D721Med (cell line): ENCODE results near the gene ADAMTS9.

Source experiments
- DNase-seq: peaks from one replicate; pipeline ENCODE4 v3.0.0; 2011; ENCODE audit warnings: low spot score; ENCODE audit not compliant: insufficient read length
- FAIRE-seq: peaks from 2 replicates; lab custom pipeline; 2011; peaks lifted over from hg19 to GRCh38; lab: Jason Lieb, UNC
- TF ChIP-seq, protein P1 (sequence below): IDR thresholded peaks from 2 replicates; pipeline ENCODE4 v1.5.1; 2012; ENCODE audit warnings: mild to moderate bottlenecking, control low read depth; ENCODE audit not compliant: insufficient read depth; ENCODE audit errors: missing control alignments

ADAMTS9 gene

DNA sequence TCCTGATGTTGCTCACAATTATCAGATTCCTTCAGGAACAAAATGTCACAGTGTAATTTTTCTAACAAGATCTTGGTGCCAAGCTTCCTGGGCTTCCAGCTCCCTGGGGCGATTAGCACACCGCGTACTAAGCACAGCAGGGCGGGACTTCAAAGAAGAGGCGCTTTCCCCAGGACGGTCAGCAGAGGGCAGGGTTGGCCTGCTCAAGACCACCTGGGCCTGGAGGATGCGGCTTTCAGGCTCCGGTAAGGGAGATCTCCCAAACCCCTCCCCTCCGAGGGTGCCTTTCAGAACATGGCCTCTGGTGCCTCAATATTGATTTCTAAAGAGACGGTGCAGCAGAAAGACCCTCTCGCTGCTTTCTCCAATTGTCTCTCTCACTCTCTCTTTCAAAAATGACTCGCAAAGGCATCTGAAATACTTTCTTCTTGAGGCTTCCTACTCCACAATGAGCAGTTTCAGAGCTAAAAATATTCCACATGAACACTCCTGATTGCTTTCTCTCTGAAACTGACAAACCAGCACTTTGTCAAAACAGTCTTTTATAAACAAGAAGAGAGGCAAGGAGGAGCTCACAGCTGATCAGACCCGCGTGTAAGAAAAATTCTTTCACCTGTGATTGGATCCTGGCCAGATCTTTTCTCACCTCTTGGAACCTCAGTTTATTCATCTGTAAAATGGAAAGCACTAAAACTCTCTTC, 154.0 kb downstream of the ADAMTS9 start:
- DNase-seq (peak; percentile 27), FAIRE-seq (no peak)
- TF ChIP-seq, protein P1, sequence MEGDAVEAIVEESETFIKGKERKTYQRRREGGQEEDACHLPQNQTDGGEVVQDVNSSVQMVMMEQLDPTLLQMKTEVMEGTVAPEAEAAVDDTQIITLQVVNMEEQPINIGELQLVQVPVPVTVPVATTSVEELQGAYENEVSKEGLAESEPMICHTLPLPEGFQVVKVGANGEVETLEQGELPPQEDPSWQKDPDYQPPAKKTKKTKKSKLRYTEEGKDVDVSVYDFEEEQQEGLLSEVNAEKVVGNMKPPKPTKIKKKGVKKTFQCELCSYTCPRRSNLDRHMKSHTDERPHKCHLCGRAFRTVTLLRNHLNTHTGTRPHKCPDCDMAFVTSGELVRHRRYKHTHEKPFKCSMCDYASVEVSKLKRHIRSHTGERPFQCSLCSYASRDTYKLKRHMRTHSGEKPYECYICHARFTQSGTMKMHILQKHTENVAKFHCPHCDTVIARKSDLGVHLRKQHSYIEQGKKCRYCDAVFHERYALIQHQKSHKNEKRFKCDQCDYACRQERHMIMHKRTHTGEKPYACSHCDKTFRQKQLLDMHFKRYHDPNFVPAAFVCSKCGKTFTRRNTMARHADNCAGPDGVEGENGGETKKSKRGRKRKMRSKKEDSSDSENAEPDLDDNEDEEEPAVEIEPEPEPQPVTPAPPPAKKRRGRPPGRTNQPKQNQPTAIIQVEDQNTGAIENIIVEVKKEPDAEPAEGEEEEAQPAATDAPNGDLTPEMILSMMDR, result peak; percentile 96

DNA sequence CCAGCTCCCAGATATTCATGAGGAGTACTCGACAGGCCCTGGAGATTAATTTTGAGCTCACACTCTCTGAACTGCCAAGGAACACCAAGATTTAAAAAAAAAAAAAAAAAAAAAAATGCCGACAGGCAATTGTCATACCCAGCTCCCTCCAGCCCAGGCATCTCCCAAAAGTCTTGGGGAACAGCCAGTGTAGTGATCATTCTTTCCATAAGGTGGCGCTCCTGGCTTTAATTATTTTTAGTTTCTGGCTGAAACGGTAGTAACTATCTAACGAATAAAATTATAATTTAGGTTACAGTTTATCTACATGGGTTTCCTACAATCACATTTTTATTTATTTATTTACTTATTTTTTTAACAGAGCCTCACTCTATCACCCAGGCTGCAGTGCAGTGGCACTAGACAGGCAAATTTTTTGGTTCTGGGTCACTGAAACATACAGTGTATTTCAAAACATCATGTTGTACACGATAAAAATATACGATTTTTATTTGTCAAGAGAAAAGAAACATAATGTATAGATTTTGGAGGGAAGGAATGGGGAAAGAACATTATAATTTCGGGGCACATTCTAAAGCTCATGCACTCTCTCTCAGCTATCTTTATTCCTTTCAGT, 157.3 kb downstream of the ADAMTS9 start:
- FAIRE-seq, result no peak

DNA sequence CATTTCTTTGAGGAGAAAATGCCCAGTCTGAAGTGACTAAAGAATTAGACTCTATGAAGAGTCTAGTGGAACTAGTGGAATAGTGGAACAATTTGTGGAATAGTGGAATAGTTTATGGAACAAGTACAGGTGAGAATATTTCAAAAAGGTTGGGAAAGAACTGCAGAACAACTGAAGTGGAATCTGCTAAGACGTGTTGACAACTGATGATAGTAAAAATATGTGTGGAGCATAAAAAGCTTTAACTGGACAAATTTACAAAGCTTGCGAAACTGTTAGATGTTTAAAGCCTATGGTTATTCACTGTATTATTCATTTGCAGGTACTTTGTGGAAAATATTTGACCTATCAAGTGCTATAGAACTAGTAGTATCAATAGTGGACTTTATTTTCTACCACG, 164.5 kb downstream of the ADAMTS9 start:
- DNase-seq, result no peak
- FAIRE-seq, result no peak
- TF ChIP-seq, protein P1, result no peak

More for the DNA sequence above, 157.3 kb downstream of the ADAMTS9 start:
- TF ChIP-seq, protein P1, result peak; percentile 66
- DNase-seq, result no peak

DNA sequence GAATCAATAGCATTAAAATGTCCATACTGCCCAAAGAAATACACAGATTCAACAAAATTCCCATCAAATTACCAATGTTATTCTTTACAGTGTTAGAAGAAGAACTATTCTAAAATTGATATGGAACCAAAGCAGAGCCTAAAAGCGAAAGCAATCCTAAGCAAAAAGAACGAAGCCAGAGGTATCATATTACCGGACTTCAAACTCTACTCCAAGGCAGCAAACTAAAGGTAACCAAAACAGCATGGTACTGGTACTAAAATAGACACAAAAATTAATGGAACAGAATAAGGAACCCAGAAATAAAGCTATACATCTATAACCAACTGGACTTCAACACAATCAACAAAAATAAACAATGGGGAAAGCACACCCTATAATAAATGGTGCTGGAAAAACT, 167.5 kb downstream of the ADAMTS9 start:
- FAIRE-seq (no peak), DNase-seq (no peak)
- TF ChIP-seq, protein P1, result no peak

DNA sequence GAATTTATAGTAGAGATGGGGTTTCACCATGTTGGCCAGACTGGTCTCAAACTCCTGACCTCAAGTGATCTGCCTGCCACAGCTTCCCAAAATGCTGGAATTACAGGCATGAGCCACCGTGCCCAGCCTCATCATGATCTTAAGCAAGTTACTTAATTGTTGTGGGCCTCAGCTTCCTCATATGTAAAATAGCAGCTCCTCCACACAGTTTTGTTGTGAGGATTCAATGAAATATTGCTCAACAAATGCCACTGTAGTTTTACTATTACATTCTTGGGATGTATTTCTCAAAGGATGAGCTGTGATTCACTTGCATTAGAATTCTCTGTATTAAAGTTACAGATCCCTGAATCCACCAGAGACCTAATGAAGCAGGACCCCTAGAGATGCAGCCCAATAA, 168.8 kb downstream of the ADAMTS9 start:
- DNase-seq, result no peak
- FAIRE-seq, result no peak
- TF ChIP-seq, protein P1, result no peak

DNA sequence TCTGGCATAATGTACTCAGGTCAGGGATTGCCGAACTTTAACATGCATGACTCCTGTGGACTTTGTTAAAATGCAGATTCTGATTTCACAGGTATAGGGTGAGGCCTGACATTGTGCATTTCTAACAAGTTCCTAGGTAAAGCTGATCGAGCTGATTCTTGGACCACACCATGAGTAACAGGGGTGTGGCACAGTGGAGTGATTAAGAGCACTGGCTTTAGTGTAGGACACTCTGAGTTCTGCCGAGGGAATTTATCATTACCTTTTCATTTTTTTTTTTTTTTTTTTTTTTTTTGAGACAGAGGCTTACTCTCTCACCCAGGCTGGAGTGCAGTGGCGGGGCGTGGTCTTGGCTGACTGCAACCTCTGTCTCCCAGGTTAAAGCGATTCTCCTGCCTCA, 169.3 kb downstream of the ADAMTS9 start:
- DNase-seq, result no peak
- no peak for FAIRE-seq
- TF ChIP-seq, protein P1, result no peak

DNA sequence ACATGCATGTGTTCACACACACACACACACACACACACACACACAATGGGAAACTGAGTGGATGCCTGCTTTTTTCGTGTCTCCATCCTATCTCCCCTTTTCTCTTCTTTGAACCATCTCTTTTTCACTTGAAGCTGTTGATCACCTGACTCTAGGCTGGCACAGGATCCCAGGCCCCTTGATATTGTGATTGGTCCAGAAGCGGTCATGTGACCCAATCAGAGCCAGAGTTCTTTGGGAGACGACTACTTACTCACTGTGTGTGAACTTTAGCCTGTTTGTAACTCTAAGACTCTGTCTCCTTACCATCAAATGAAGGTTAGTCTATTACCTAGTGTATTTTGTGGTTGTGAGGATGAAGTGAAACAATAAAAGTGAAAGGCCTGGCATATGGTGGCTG, 172.9 kb downstream of the ADAMTS9 start:
- TF ChIP-seq, protein P1, result no peak
- no peak for DNase-seq
- no peak for FAIRE-seq
